ENCODE data around the gene SRA1. TPM values are rescaled to one million over a fixed set of nuclear protein-coding genes. Genes with fewer than 3 reads are reported as not detected.
"Not testable (repeated sequence)": the region's sequence is repeated elsewhere in the genome, so short reads cannot be mapped to it uniquely, and the experiment has no call there.

Gene SRA1
- total RNA-seq, result 40.6 and 53.1 TPM in 2 replicates

DNA sequence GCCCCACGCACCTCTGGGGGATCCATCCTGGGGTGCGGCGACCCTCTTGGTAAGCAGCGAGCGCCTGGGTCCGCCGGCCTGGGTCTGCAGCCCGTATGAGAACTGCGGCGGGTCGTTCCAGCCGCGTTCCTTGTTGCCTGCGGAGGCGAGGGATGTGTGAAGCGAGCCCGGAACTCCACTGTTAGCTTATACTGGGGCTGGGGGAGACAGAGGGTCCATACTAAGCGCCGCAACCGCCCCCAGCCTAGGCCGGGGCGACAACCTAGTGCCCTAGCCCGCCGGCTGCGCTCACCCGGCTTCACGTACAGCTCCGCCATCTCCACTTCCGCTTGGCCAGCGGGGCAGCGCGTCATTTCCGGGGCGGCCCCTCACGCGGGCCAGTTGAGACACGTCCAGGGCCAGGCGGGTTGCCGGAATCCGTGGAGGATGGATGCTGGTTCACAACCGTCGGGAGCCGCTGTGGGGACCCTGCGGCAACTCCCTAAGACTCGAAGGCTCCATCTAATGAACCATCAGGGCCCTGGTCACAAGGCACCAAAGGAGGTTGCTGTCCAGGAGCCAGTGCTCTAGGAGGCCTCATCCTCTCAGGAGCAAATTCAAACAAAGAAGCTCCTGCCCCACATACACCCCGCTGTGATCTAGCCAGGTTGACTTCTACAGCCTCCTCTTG lies at the start of gene SRA1:
Gene SRA1, minus strand, starts transcription at position 338 of the 670 bp plus-strand sequence. Its CDS starts 21 bp downstream, at position 317.
- peak within 1 kb of the TSS; percentile 81 for H3K4me3 ChIP-seq (ENCODE audit: low read depth, low read length)
- DNase-seq (ENCODE audit: low read depth), result peak; percentile 93
- TF ChIP-seq, protein P1, sequence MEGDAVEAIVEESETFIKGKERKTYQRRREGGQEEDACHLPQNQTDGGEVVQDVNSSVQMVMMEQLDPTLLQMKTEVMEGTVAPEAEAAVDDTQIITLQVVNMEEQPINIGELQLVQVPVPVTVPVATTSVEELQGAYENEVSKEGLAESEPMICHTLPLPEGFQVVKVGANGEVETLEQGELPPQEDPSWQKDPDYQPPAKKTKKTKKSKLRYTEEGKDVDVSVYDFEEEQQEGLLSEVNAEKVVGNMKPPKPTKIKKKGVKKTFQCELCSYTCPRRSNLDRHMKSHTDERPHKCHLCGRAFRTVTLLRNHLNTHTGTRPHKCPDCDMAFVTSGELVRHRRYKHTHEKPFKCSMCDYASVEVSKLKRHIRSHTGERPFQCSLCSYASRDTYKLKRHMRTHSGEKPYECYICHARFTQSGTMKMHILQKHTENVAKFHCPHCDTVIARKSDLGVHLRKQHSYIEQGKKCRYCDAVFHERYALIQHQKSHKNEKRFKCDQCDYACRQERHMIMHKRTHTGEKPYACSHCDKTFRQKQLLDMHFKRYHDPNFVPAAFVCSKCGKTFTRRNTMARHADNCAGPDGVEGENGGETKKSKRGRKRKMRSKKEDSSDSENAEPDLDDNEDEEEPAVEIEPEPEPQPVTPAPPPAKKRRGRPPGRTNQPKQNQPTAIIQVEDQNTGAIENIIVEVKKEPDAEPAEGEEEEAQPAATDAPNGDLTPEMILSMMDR (IDR thresholded peaks at IDR 0.05; ENCODE audit: insufficient read depth, low read depth, low read length), result no peak

DNA sequence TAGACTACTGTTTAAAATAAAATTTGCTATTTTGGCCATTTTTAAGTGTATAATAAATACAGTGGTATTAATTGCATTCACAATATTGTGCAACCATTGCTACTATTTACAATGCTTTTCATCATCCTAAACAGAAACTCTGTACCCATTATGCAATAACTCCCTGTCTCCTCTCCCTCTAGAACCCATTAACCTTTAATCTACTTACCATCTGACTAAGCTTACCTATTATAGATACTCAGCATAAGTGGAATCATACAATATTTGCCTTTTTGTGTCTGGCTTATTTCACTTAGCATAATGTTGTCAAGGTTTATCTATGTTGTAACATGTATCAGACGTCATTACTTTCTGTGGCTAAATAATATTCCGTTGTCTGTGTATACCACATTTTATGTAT lies 49.8 kb upstream of the SRA1 start:
- TF ChIP-seq, protein P1 (IDR thresholded peaks at IDR 0.05; ENCODE audit: insufficient read depth, low read depth, low read length), result no peak
- DNase-seq (ENCODE audit: low read depth), result peak; percentile 83
- no peak overlapping the region for H3K4me3 ChIP-seq (ENCODE audit: low read depth, low read length)

DNA sequence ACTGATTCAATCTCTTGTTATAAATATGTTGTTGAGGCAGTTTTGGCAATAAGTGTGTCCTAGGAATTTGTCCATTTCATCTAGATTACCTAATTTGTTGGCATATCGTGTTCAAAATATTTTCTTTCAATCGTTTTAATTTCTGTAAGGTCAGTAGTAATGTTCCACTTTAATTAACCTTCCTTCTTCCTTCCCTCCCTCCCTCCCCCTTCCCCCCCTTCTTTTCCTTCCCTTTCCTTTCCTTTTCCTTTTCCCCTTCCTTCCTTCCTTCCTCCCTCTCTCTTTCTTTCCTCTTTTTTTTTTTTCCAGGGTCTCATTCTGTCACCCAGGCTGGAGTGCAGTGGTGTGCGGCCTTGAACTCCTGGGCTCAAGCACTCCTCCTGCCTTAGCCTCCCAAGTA lies 48.6 kb upstream of the SRA1 start:
- no peak for DNase-seq (ENCODE audit: low read depth)
- TF ChIP-seq, protein P1 (IDR thresholded peaks at IDR 0.05; ENCODE audit: insufficient read depth, low read depth, low read length), result no peak
- H3K4me3 ChIP-seq (ENCODE audit: low read depth, low read length), result no peak overlapping the region

DNA sequence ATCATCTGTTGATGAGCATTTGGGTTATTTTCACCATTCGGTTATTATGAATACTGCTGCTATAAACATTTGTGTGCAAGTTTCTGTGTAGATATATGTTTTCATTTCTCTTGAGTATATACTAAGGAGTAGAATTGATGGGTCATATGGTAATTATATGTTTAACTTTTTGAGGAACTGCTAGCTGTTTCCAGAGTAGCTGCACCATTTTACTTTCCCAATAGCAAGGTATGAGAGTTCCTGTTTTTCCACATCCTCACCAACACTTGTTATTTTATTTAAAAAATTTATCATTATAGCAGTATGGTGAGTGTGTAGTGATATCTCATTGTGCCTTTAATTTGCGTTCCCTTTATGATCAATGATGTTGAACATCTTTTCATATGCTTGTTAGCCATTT lies 46.5 kb upstream of the SRA1 start:
- TF ChIP-seq, protein P1 (IDR thresholded peaks at IDR 0.05; ENCODE audit: insufficient read depth, low read depth, low read length), result no peak
- no peak overlapping the region for H3K4me3 ChIP-seq (ENCODE audit: low read depth, low read length)
- DNase-seq (ENCODE audit: low read depth), result no peak

DNA sequence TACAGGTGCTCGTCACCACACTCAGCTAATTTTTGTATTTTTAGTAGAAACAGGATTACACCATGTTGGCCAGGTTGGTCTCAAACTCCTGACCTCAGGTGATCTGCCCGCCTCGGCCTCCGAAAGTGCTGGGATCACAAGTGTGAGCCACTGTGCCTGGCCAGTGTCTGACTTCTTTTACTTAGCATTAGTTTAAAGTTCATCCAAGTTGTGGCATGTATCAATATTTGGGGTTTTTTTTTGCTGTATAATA lies 46.1 kb upstream of the SRA1 start:
- DNase-seq (ENCODE audit: low read depth), result not testable (repeated sequence)

DNA sequence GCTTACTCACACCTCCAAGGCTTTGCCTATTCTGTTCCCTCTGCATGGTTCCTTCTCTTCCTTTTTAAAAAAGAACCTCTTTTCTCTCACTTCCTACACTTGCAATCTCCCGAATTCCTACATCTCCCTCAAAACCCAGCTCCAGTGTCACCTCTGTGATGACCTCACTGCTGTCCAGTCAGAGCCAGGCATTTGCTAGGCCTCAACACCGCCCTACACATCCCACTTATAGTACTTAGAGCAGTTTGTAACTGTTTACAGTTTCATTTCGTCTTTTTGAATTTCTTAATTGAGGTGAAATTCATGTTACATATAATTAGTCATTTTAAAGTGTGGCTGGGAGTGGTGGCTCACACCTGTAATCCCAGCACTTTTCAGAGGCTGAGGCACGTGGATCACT lies 44.9 kb upstream of the SRA1 start:
- DNase-seq (ENCODE audit: low read depth), result no peak
- TF ChIP-seq, protein P1 (IDR thresholded peaks at IDR 0.05; ENCODE audit: insufficient read depth, low read depth, low read length), result no peak
- H3K4me3 ChIP-seq (ENCODE audit: low read depth, low read length), result no peak overlapping the region

More for the DNA sequence above, 46.1 kb upstream of the SRA1 start:
- H3K4me3 ChIP-seq (ENCODE audit: low read depth, low read length), result not testable (repeated sequence)

DNA sequence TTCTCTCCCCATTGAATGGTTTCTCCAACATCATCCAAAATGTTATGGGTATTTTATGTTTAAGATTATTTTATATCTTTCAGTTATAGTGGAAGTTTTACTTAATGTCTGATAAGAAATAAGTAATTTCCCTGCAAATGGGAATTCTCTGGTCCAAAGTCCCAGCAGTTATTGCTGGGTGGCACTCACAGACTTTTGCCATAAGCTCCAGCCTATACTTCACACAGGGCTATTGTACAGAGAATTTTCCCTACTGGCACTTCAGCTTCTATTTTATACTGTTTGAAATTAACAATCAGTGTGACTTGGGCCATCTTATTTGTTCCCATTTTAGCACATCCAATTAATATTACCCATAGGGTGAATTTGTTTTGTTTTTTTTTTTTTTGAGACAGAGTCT lies 42.8 kb upstream of the SRA1 start:
- no peak overlapping the region for H3K4me3 ChIP-seq (ENCODE audit: low read depth, low read length)
- DNase-seq (ENCODE audit: low read depth), result no peak
- TF ChIP-seq, protein P1 (IDR thresholded peaks at IDR 0.05; ENCODE audit: insufficient read depth, low read depth, low read length), result no peak

Measured in fibroblast of villous mesenchyme (primary cell).